PFSK-1 (cell line): Measurements from ENCODE around the gene SEMA6A.

Source experiments
- POLR2AphosphoS5 ChIP-seq: IDR thresholded peaks from 2 replicates; pipeline ENCODE4 v1.6.1; 2012; ENCODE audit warnings: low read depth, mild to moderate bottlenecking, control low read depth, low read length, moderate library complexity
- REST ChIP-seq, 2 experiments: IDR thresholded peaks; 2 replicates each; pipeline versions ENCODE4 v1.6.1 to v1.8.0; 2011 to 2012; ENCODE audit warnings: low read depth in 2 of 2, low read length in 2 of 2, control low read depth in 1 of 2, inconsistent platforms in 1 of 2, mild to moderate bottlenecking in 1 of 2, moderate library complexity in 1 of 2; ENCODE audit not compliant: insufficient read depth in 1 of 2
- SIN3A ChIP-seq: IDR thresholded peaks from 2 replicates; pipeline ENCODE4 v1.6.1; 2012; ENCODE audit warnings: mild to moderate bottlenecking, low read length, moderate library complexity, borderline replicate concordance; ENCODE audit not compliant: insufficient read depth
- TAF1 ChIP-seq: IDR thresholded peaks from 2 replicates; pipeline ENCODE4 v1.6.1; 2012; ENCODE audit warnings: low read length, control low read depth, borderline replicate concordance; ENCODE audit not compliant: insufficient read depth

GRCh38 chr5:116479776-116480675 is 94.6 kb downstream of the SEMA6A start:
- TF ChIP-seq REST (IDR thresholded peaks at IDR 0.05; ENCODE audit: insufficient read depth in 1 of 2, low read depth in 2 of 2, low read length in 2 of 2), result no peak
- TF ChIP-seq SIN3A, result no peak
- TF ChIP-seq POLR2AphosphoS5, result no peak
- TF ChIP-seq TAF1, result no peak
